Measurements from ENCODE around the gene VTCN1. TPM values are rescaled to one million over a fixed set of nuclear protein-coding genes. Genes with fewer than 3 reads are reported as not detected.
A peak's percentile ranks its signal among the peaks of the same experiment; 100 is the strongest.

VTCN1 gene
- total RNA-seq, 2 experiments from 2014 or later = not detected

- H4K20me1 ChIP-seq (ENCODE audit: insufficient read depth, low read length) = no peaks in the 10 kb centered on the region
- no peaks in the 10 kb centered on the region for H3K9me2 ChIP-seq (ENCODE audit: insufficient read depth, low read length)
- intact Hi-C loops (cut with micrococcal nuclease; ENCODE audit: unreplicated experiment) = no loop called here
- no peaks in the 10 kb centered on the region for H3K79me2 ChIP-seq (ENCODE audit: insufficient read depth, low read depth, low read length)
- H3K4me3 ChIP-seq (ENCODE audit: low read depth, low read length, poor library complexity, severe bottlenecking) = no peak overlapping the region
- H2AFZ ChIP-seq (ENCODE audit: low read length) = no peak overlapping the region
- peaks cover 10% of the 10 kb centered on the region for H3K4me1 ChIP-seq (ENCODE audit: insufficient read depth, low read length, poor library complexity, severe bottlenecking)
- no TSS peak for BruUV-seq (replicated peaks)
- ChIA-PET CTCF (ENCODE audit: unreplicated experiment) (interaction anchor here (1.3 kb wide), 1 partner anchor 26 kb away, joined by 4 read pairs; no protein-coding TSS in a partner anchor), POLR2A (interaction anchor here (0.6 to 1.2 kb wide), 3 partner anchors 22 to 136 kb away, joined by 4 read pairs; partner anchors contain the start of gene TTF2)
- TF ChIP-seq CTCF (conservative IDR thresholded peaks at IDR 0.05; ENCODE audit: low read length) (peak; percentile 64), EZH2phosphoT487 (IDR thresholded peaks at IDR 0.05; ENCODE audit: borderline replicate concordance, low read depth, low read length) (no peak)
- no peaks in the 10 kb centered on the region for H3K9me3 ChIP-seq (ENCODE audit: low read length)
- peaks cover 100% of the 10 kb centered on the region for H3K36me3 ChIP-seq (ENCODE audit: insufficient read depth, low read length)
- H3K27ac ChIP-seq (ENCODE audit: low read depth, low read length, poor library complexity, severe bottlenecking) = no peak overlapping the region
- no peak overlapping the region for H3K4me2 ChIP-seq (ENCODE audit: low read length)
- DNase-seq (ENCODE audit: low spot score) = peak; percentile 52
Observed at GRCh38 chr1:117093870-117094621, 116.7 kb downstream of the VTCN1 start.

Small RNAs within 50 kb of the gene (microRNA-seq; reads per million reads assigned to microRNA genes)
- gene MIR942 (ENCODE audit: borderline replicate concordance) = 481 reads per million, percentile 76 among the genes with 10 or more reads in this experiment

Small RNAs within 50 kb of the gene (small RNA-seq; reads per million reads assigned to genes)
- gene MIR942 (0.57 reads per million, percentile 14 among the genes with 10 or more reads in this experiment), gene RF00017 (not detected)

Other genes starting within 250 kb of the VTCN1 start
- not detected in 2 replicates for gene CD101, start 209.2 kb downstream of the VTCN1 start, total RNA-seq (2014; rRNA removed; shearing (Covaris generic))
- not detected in 2 replicates for gene CD101, start 209.2 kb downstream of the VTCN1 start, total RNA-seq (2022)
- gene TTF2, start 150.6 kb downstream of the VTCN1 start, total RNA-seq (2014; rRNA removed; shearing (Covaris generic)) = 81.3 and 82.6 TPM in 2 replicates
- gene TTF2, start 150.6 kb downstream of the VTCN1 start, total RNA-seq (2022) = 133 and 136 TPM in 2 replicates
- gene TRIM45, start 89.2 kb downstream of the VTCN1 start, total RNA-seq (2014; rRNA removed; shearing (Covaris generic)) = not detected in 2 replicates
- gene TRIM45, start 89.2 kb downstream of the VTCN1 start, total RNA-seq (2022) = not detected in 2 replicates
- 16.1 and 18.9 TPM in 2 replicates for gene MAN1A2, start 156.5 kb upstream of the VTCN1 start, total RNA-seq (2014; rRNA removed; shearing (Covaris generic))
- gene MAN1A2, start 156.5 kb upstream of the VTCN1 start, total RNA-seq (2022) = 27.5 and 31.2 TPM in 2 replicates